ENCODE measurements around the gene RETREG3. TPM values are rescaled to one million over a fixed set of nuclear protein-coding genes. Genes with fewer than 3 reads are reported as not detected.

The RETREG3 gene
- total and polyA plus RNA-seq, 2 donors (not counting 1 experiment from before 2014, with no cell fraction given): 44.1 to 108 TPM

DNA sequence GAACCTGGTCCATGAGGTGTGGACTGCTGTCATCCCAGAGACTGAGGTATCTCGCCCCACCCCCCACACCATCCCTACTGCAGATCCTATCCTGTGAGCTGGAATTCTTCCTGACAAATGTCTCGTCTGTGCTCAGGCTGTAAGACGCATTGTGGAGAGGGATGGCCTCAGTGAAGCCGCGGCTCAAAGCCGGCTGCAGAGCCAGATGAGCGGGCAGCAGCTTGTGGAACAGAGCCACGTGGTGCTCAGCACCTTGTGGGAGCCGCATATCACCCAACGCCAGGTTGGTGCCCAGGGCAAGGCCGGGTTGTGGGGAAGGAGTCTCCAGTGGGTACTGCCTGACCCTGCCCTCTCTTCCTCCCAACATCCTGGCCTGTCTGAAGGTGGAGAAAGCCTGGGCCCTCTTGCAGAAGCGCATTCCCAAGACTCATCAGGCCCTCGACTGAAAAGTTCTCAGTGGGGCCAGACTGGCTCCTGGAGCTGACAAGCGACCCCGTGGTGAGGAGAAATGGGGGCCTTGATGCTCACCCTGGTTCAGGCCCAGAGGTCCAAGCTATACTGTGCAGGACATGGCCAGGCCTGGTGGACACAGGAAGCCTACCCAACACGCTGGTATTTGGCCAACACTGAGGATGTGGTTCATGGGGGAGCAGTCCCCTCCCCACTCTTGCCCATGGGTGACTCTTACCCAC, 43.5 kb downstream of the RETREG3 start:
- H3K9ac ChIP-seq (ENCODE audit: low read length): no peak overlapping the region
- H3K27me3 ChIP-seq (replicated peaks in 1 of 4; ENCODE audit: control extremely low read depth in 1 of 4, control insufficient read depth in 3 of 4, insufficient read depth in 4 of 4, low read length in 3 of 4): no peaks in the 10 kb centered on the region
- Mint-ChIP-seq H3K27ac (peak overlapping the region; percentile 65), H3K9me3 (ENCODE audit: insufficient read depth) (no peaks in the 10 kb centered on the region), H3K4me1 (peaks cover 44% of the 10 kb centered on the region), H3K27me3 (no peaks in the 10 kb centered on the region), H3K4me3 (peak overlapping the region; percentile 99)
- H3K9me3 ChIP-seq (ENCODE audit: control extremely low read depth in 1 of 3, control insufficient read depth in 2 of 3, insufficient read depth in 1 of 3, low read length in 2 of 3): no peaks in the 10 kb centered on the region
- H3K27ac ChIP-seq (ENCODE audit: low read length in 2 of 2): peak overlapping the region; percentile 59 to 78
- peak overlapping the region; percentile 93 for H3K4me2 ChIP-seq (replicated peaks; ENCODE audit: low read depth, low read length, poor library complexity, severe bottlenecking)
- intact Hi-C loops (cut with micrococcal nuclease): loop anchor here (5.0 kb wide), 1 partner anchor 112 kb away; the partner anchor contains the start of gene PLEKHH3
- 91% methylated on average over 13 of the region's 16 CpGs for WGBS (ENCODE audit: insufficient coverage)
- no peak for DNase-seq
- ATAC-seq (ENCODE audit: low read depth): no peak
- H3K4me3 ChIP-seq (ENCODE audit: control extremely low read depth in 1 of 5, extremely low read depth in 1 of 5, insufficient read depth in 1 of 5, low read depth in 2 of 5, low read length in 4 of 5): no peak overlapping the region
- H3K79me2 ChIP-seq (ENCODE audit: control insufficient read depth, insufficient read depth, low read length): peaks cover 65% of the 10 kb centered on the region
- ChIA-PET POLR2A (interaction anchor here (0.6 to 2.4 kb wide), 2 partner anchors 11 to 86 kb away, joined by 3 to 18 read pairs; no protein-coding TSS in a partner anchor), CTCF (interaction anchor here (0.8 to 6.4 kb wide), 6 partner anchors 11 to 106 kb away, joined by 3 to 51 read pairs (median 6); partner anchors contain the start of gene PSMC3IP)
- no peak overlapping the region for H2AFZ ChIP-seq (ENCODE audit: insufficient read depth, low read depth, low read length, poor library complexity, severe bottlenecking)
- H4K20me1 ChIP-seq (ENCODE audit: control insufficient read depth, insufficient read depth, low read length, poor library complexity, severe bottlenecking): peaks cover 25% of the 10 kb centered on the region
- H3K4me1 ChIP-seq (ENCODE audit: control insufficient read depth in 2 of 2, insufficient read depth in 2 of 2, low read length in 2 of 2): peaks cover 31 to 49% of the 10 kb centered on the region in 2 donors
- H3K36me3 ChIP-seq (replicated peaks in 1 of 2; ENCODE audit: control extremely low read depth in 1 of 2, control insufficient read depth in 1 of 2, extremely low read depth in 1 of 2, insufficient read depth in 2 of 2, low read length in 1 of 2): peaks cover 0 to 44% of the 10 kb centered on the region in 2 experiments
- no peak for TF ChIP-seq EZH2 (IDR thresholded peaks at IDR 0.05; ENCODE audit: borderline replicate concordance, insufficient read depth, low read depth, low read length, poor library complexity, severe bottlenecking)
- TF ChIP-seq, protein P1, sequence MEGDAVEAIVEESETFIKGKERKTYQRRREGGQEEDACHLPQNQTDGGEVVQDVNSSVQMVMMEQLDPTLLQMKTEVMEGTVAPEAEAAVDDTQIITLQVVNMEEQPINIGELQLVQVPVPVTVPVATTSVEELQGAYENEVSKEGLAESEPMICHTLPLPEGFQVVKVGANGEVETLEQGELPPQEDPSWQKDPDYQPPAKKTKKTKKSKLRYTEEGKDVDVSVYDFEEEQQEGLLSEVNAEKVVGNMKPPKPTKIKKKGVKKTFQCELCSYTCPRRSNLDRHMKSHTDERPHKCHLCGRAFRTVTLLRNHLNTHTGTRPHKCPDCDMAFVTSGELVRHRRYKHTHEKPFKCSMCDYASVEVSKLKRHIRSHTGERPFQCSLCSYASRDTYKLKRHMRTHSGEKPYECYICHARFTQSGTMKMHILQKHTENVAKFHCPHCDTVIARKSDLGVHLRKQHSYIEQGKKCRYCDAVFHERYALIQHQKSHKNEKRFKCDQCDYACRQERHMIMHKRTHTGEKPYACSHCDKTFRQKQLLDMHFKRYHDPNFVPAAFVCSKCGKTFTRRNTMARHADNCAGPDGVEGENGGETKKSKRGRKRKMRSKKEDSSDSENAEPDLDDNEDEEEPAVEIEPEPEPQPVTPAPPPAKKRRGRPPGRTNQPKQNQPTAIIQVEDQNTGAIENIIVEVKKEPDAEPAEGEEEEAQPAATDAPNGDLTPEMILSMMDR (IDR thresholded peaks at IDR 0.05): no peak

All from B cell (primary cell).